Measurements from ENCODE around the gene ANXA7. TPM values are rescaled to one million over a fixed set of nuclear protein-coding genes. Genes with fewer than 3 reads are reported as not detected.

Gene ANXA7
- total and polyA plus RNA-seq, 2 donors (not counting 3 experiments of a cell fraction or from before 2014, with no cell fraction given), result 56.5 to 81.6 TPM

DNA sequence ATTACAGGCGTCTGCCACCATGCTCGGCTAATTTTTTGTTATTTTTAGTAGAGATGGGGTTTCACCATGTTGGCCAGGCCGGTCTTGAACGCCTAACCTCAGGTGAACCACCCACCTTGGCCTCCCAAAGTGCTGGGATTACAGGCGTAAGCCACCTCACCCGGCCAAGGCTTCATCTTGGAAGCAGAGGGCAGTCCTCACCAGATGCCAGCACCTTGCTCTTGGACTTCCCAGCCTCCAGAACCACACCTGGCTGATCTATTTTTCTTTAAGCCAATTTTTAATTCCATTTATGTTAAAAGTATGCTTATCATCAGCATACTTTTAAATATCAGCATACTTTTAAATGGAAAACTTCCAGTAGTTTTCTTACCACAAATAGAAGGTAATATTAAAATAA, 12.2 kb downstream of the ANXA7 start:
- dilution Hi-C loops (cut with MboI; ENCODE audit: extremely low pct_ligation_motif_present, low sequenced_read_pairs) (no loop called here), intact Hi-C loops (cut with micrococcal nuclease) (no loop called here)
- Histone ChIP-seq H3K4me2 (ENCODE audit: insufficient read depth, low read length) (no peak overlapping the region), H3K9ac (replicated peaks; ENCODE audit: extremely low read depth, insufficient read depth, low read length) (no peak overlapping the region), H3K27me3 (ENCODE audit: control insufficient read depth in 2 of 2, insufficient read depth in 2 of 2, low read length in 2 of 2) (no peaks in the 10 kb centered on the region), H3K79me2 (ENCODE audit: control insufficient read depth, insufficient read depth, low read length) (peaks cover 56% of the 10 kb centered on the region), H3K27ac (ENCODE audit: insufficient read depth, low read depth, low read length) (no peak overlapping the region), H4K20me1 (replicated peaks; ENCODE audit: control insufficient read depth, extremely low read depth, insufficient read depth, low read length) (peaks cover 4% of the 10 kb centered on the region), H2AFZ (ENCODE audit: low read depth, low read length) (no peak overlapping the region), H3K9me1 (replicated peaks; ENCODE audit: control insufficient read depth, extremely low read depth, insufficient read depth, low read length) (no peaks in the 10 kb centered on the region), H3K36me3 (ENCODE audit: control insufficient read depth in 2 of 2, extremely low read depth in 1 of 2, insufficient read depth in 2 of 2, low read length in 2 of 2) (no peaks in the 10 kb centered on the region), H3K9me3 (replicated peaks; ENCODE audit: control insufficient read depth, insufficient read depth, low read length) (no peaks in the 10 kb centered on the region), H3K4me3 (replicated peaks in 1 of 3; ENCODE audit: insufficient read depth in 1 of 3, low read depth in 1 of 3, low read length in 3 of 3) (no peak overlapping the region), H3K4me1 (ENCODE audit: control insufficient read depth, extremely low read depth, insufficient read depth, low read length) (no peaks in the 10 kb centered on the region)
- FAIRE-seq, result no peak
- no peak for DNase-seq (ENCODE audit: low read depth, low spot score)
- ChIA-PET POLR2A (no interaction called here), CTCF (no interaction called here)
- no peak for TF ChIP-seq CTCF (IDR thresholded peaks at IDR 0.05; ENCODE audit: extremely low read depth in 1 of 2, insufficient read depth in 1 of 2, low read depth in 1 of 2, low read length in 2 of 2)
- TF ChIP-seq, protein P1, sequence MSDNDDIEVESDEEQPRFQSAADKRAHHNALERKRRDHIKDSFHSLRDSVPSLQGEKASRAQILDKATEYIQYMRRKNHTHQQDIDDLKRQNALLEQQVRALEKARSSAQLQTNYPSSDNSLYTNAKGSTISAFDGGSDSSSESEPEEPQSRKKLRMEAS (IDR thresholded peaks at IDR 0.05; ENCODE audit: insufficient read depth, insufficient read length), result no peak
- TF ChIP-seq POLR2AphosphoS5 (IDR thresholded peaks at IDR 0.05; ENCODE audit: insufficient read depth, low read depth, low read length), result no peak
- no peak for TF ChIP-seq FOS (IDR thresholded peaks at IDR 0.05; ENCODE audit: borderline replicate concordance, insufficient read depth, low read length)
- TF ChIP-seq EZH2 (IDR thresholded peaks at IDR 0.05; ENCODE audit: borderline replicate concordance, low read depth, low read length, severe bottlenecking), result no peak
- no peak for TF ChIP-seq JUN (IDR thresholded peaks at IDR 0.05; ENCODE audit: borderline replicate concordance, insufficient read depth, insufficient read length, low read depth)
- no peak for TF ChIP-seq POLR2A (IDR thresholded peaks at IDR 0.05; ENCODE audit: low read depth, low read length)
- TF ChIP-seq MYC (IDR thresholded peaks at IDR 0.05; ENCODE audit: low read depth, low read length), result no peak
- no peak for TF ChIP-seq GATA2 (IDR thresholded peaks at IDR 0.05; ENCODE audit: insufficient read depth, insufficient read length, low read depth, low read length)
- no TSS peak for BruUV-seq (replicated peaks)

Measured in endothelial cell of umbilical vein (primary cell).